GM19099 (cell line): ENCODE data around the gene GRN.

ENCODE experiments used
- POLR2A ChIP-seq: IDR thresholded peaks from 3 replicates; pipeline ENCODE4 v1.6.1; 2011; ENCODE audit warnings: low read depth; ENCODE audit not compliant: insufficient read length; ENCODE audit errors: extremely low read depth

GRN gene

GRCh38 chr17:44400226-44400847 is 55.2 kb downstream of the GRN start:
- TF ChIP-seq POLR2A = no peak
